Suprapubic skin (tissue), 3 donors: ENCODE results near the gene NFX1.

Experiments
- CTCF ChIP-seq, 2 donors: fragments of 200-600 bp in 1 of 2; fragments of 450-650 bp in 1 of 2; sonication (generic) in 1 of 2; IDR thresholded peaks; one replicate each; pipeline ENCODE4 v1.5.1; 2016 to 2019; ENCODE audit warnings: antibody characterized with exemption in 2 of 2, mild to moderate bottlenecking in 1 of 2, moderate library complexity in 1 of 2
- POLR2A ChIP-seq, 2 donors: fragments of 450-650 bp; IDR thresholded peaks; one replicate each; pipeline ENCODE4 v1.6.1; 2017; ENCODE audit warnings: antibody characterized with exemption in 2 of 2, mild to moderate bottlenecking in 2 of 2, moderate library complexity in 2 of 2

- TF ChIP-seq CTCF (IDR thresholded peaks at IDR 0.05) (no peak), POLR2A (IDR thresholded peaks at IDR 0.05) (no peak)
Observed at GRCh38 chr9:33244137-33244784, 46.1 kb upstream of the NFX1 start.
